Measurements from ENCODE around the gene RBM38. TPM values are rescaled to one million over a fixed set of nuclear protein-coding genes. Genes with fewer than 3 reads are reported as not detected.

Gene RBM38
- total and polyA plus RNA-seq, 2 of the 13 experiments (the other 11 are each of a cell fraction or from before 2014, with no cell fraction given), result 24.2 to 34.2 TPM

DNA sequence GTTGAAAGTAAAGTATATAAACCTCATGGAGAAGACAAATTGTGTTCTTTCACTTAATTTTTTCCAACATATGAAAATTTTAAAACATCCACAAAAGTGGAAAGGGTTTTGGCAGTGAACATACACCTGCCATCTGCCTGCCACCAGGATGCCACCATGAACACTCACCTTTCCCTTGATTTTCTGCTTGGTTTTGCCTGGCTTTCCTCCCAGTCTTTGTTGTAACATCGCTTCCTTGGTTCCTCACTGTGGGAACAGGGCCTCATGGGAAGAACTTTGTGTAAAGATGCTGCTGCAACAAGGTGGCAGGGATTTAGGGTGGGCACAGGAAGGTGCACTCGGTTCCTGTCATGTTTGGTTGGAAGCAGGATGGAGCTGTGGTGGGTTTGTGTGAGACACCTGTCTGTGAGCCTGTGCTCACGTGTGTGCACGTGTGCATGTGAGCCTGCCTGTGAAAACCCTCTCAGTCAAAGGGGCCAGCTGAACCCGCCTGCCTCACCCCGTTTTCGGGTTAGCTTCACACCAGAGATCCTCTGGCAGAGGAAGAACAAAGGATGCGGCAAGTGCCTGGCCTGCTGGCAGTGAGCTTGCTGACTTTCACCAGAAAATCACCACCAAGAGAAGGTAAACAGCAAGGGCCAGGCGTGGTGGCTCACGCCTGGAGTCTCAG, 11.0 kb upstream of the RBM38 start:
- in situ Hi-C loops (cut with HindIII; ENCODE audit: extremely low pct_ligation_motif_present, low pct_unique_long_range_greater_than_20kb), result loop anchor here (5.0 to 25.0 kb wide), 3 partner anchors 117 to 832 kb away; no protein-coding TSS in a partner anchor
- no peaks in the 10 kb centered on the region for H3K27me3 ChIP-seq (ENCODE audit: control insufficient read depth in 1 of 2, insufficient read depth in 2 of 2, low read length in 2 of 2)
- no peak overlapping the region for H3K9ac ChIP-seq (ENCODE audit: insufficient read depth, low read depth, low read length)
- H2AFZ ChIP-seq (ENCODE audit: low read length), result no peak overlapping the region
- peaks cover 33 to 44% of the 10 kb centered on the region in 2 experiments for H3K36me3 ChIP-seq (replicated peaks in 1 of 2; ENCODE audit: control insufficient read depth in 1 of 2, insufficient read depth in 2 of 2, low read length in 2 of 2)
- H3K9me3 ChIP-seq (ENCODE audit: low read length), result no peaks in the 10 kb centered on the region
- H3K4me3 ChIP-seq (replicated peaks in 1 of 3; ENCODE audit: insufficient read depth in 1 of 3, low read depth in 2 of 3, low read length in 3 of 3), result no peak overlapping the region
- H3K4me2 ChIP-seq (ENCODE audit: low read depth, low read length), result no peak overlapping the region
- H3K4me1 ChIP-seq (ENCODE audit: insufficient read depth, low read length), result no peaks in the 10 kb centered on the region
- H4K20me1 ChIP-seq (ENCODE audit: insufficient read depth, low read length), result 0 out of 2 replicates have a peak, but pooled peaks cover 4% of the 10 kb centered on the region
- 91% methylated on average over 10 of the region's 10 CpGs for WGBS (ENCODE audit: low lambda C conversion rate)
- BruUV-seq (replicated peaks), result no TSS peak
- H3K27ac ChIP-seq (ENCODE audit: extremely low read length, insufficient read depth, low read length), result no peak overlapping the region
- ATAC-seq, result no peak
- ChIA-PET POLR2A (no interaction called here), CTCF (ENCODE audit: low intra/inter-chr PET ratio, low total read pairs) (interaction anchor here (5.2 kb wide), 1 partner anchor 114 kb away, joined by 127 read pairs; no protein-coding TSS in a partner anchor)
- intact Hi-C loops (cut with micrococcal nuclease; ENCODE audit: unreplicated experiment), result no loop called here
- H3K79me2 ChIP-seq (ENCODE audit: insufficient read depth, low read length), result no peaks in the 10 kb centered on the region
- no peak for DNase-seq (ENCODE audit: low spot score)
- FAIRE-seq, result no peak
- TF ChIP-seq, protein P1, sequence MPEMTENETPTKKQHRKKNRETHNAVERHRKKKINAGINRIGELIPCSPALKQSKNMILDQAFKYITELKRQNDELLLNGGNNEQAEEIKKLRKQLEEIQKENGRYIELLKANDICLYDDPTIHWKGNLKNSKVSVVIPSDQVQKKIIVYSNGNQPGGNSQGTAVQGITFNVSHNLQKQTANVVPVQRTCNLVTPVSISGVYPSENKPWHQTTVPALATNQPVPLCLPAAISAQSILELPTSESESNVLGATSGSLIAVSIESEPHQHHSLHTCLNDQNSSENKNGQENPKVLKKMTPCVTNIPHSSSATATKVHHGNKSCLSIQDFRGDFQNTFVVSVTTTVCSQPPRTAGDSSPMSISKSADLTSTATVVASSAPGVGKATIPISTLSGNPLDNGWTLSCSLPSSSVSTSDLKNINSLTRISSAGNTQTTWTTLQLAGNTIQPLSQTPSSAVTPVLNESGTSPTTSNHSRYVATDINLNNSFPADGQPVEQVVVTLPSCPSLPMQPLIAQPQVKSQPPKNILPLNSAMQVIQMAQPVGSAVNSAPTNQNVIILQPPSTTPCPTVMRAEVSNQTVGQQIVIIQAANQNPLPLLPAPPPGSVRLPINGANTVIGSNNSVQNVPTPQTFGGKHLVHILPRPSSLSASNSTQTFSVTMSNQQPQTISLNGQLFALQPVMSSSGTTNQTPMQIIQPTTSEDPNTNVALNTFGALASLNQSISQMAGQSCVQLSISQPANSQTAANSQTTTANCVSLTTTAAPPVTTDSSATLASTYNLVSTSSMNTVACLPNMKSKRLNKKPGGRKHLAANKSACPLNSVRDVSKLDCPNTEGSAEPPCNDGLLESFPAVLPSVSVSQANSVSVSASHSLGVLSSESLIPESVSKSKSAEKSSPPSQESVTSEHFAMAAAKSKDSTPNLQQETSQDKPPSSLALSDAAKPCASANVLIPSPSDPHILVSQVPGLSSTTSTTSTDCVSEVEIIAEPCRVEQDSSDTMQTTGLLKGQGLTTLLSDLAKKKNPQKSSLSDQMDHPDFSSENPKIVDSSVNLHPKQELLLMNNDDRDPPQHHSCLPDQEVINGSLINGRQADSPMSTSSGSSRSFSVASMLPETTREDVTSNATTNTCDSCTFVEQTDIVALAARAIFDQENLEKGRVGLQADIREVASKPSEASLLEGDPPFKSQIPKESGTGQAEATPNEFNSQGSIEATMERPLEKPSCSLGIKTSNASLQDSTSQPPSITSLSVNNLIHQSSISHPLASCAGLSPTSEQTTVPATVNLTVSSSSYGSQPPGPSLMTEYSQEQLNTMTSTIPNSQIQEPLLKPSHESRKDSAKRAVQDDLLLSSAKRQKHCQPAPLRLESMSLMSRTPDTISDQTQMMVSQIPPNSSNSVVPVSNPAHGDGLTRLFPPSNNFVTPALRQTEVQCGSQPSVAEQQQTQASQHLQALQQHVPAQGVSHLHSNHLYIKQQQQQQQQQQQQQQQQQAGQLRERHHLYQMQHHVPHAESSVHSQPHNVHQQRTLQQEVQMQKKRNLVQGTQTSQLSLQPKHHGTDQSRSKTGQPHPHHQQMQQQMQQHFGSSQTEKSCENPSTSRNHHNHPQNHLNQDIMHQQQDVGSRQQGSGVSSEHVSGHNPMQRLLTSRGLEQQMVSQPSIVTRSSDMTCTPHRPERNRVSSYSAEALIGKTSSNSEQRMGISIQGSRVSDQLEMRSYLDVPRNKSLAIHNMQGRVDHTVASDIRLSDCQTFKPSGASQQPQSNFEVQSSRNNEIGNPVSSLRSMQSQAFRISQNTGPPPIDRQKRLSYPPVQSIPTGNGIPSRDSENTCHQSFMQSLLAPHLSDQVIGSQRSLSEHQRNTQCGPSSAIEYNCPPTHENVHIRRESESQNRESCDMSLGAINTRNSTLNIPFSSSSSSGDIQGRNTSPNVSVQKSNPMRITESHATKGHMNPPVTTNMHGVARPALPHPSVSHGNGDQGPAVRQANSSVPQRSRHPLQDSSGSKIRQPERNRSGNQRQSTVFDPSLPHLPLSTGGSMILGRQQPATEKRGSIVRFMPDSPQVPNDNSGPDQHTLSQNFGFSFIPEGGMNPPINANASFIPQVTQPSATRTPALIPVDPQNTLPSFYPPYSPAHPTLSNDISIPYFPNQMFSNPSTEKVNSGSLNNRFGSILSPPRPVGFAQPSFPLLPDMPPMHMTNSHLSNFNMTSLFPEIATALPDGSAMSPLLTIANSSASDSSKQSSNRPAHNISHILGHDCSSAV (CRISPR knock-in tag; IDR thresholded peaks at IDR 0.05; ENCODE audit: borderline replicate concordance), result no peak
- peak; percentile 27; the same call in 1 of the 2 replicates for TF ChIP-seq ZNF768 (CRISPR knock-in tag; IDR thresholded peaks at IDR 0.05)
- TF ChIP-seq NR2F2 (IDR thresholded peaks at IDR 0.05; ENCODE audit: borderline replicate concordance, low read depth), result no peak
- TF ChIP-seq, protein P2, sequence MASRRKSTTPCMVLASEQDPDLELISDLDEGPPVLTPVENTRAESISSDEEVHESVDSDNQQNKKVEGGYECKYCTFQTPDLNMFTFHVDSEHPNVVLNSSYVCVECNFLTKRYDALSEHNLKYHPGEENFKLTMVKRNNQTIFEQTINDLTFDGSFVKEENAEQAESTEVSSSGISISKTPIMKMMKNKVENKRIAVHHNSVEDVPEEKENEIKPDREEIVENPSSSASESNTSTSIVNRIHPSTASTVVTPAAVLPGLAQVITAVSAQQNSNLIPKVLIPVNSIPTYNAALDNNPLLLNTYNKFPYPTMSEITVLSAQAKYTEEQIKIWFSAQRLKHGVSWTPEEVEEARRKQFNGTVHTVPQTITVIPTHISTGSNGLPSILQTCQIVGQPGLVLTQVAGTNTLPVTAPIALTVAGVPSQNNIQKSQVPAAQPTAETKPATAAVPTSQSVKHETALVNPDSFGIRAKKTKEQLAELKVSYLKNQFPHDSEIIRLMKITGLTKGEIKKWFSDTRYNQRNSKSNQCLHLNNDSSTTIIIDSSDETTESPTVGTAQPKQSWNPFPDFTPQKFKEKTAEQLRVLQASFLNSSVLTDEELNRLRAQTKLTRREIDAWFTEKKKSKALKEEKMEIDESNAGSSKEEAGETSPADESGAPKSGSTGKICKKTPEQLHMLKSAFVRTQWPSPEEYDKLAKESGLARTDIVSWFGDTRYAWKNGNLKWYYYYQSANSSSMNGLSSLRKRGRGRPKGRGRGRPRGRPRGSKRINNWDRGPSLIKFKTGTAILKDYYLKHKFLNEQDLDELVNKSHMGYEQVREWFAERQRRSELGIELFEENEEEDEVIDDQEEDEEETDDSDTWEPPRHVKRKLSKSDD (CRISPR knock-in tag; IDR thresholded peaks at IDR 0.05; ENCODE audit: low read depth), result no peak
- TF ChIP-seq HOXA7 (CRISPR knock-in tag; IDR thresholded peaks at IDR 0.05), result peak; percentile 61; the same call in 1 of the 2 replicates
- TF ChIP-seq ZNF232 (CRISPR knock-in tag; IDR thresholded peaks at IDR 0.05; ENCODE audit: borderline replicate concordance), result no peak
- no peak for TF ChIP-seq SKI (IDR thresholded peaks at IDR 0.05; ENCODE audit: partially characterized antibody)
- no peak for TF ChIP-seq TARDBP (CRISPR knock-in tag; IDR thresholded peaks at IDR 0.05)
- TF ChIP-seq, protein P3, sequence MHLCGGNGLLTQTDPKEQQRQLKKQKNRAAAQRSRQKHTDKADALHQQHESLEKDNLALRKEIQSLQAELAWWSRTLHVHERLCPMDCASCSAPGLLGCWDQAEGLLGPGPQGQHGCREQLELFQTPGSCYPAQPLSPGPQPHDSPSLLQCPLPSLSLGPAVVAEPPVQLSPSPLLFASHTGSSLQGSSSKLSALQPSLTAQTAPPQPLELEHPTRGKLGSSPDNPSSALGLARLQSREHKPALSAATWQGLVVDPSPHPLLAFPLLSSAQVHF (CRISPR knock-in tag; IDR thresholded peaks at IDR 0.05), result 0 out of 2 replicates have a peak, but pooled peaks have one; percentile 26
- TF ChIP-seq ZEB1 (IDR thresholded peaks at IDR 0.05; ENCODE audit: insufficient replicate concordance, low read depth), result no peak
- no peak for TF ChIP-seq KDM5A (IDR thresholded peaks at IDR 0.05; ENCODE audit: borderline replicate concordance, low read length)
